GM12878 (cell line): Measurements from ENCODE around the gene CCL7. TPM values are rescaled to one million over a fixed set of nuclear protein-coding genes. Genes with fewer than 3 reads are reported as not detected.

Source experiments
- ATAC-seq: fragments of 200-7000 bp; cut with Tn5 transposase; 3 replicates; pipeline ENCODE4 v1.9.1; 2020; ENCODE audit warnings: mild to moderate bottlenecking, moderate library complexity
- BruUV-seq: library from RNA; stranded (reverse); fragments of 400-500 nt; replicated peaks from 2 replicates; lab custom pipeline; 2021; lab: Mats Ljungman, UMichigan
- CTCF ChIA-PET: fragments of 300-600 bp; sonication (Branson Sonifier 250); formaldehyde crosslinking; extraction: SDS; loops from one replicate; lab custom pipeline; 2021; ENCODE audit warnings: inconsistent platforms; lab: Yijun Ruan, JAX
- POLR2A ChIA-PET: fragments of 350-600 bp; formaldehyde crosslinking; extraction: SDS; loops from one replicate; lab custom pipeline; 2021; ENCODE audit warnings: inconsistent platforms; lab: Charles Lee
- RAD21 ChIA-PET: fragments of 300-600 bp; sonication (Branson Sonifier 250); formaldehyde crosslinking; loops from one replicate; lab custom pipeline; 2023; ENCODE audit warnings: antibody characterized with exemption; ENCODE audit not compliant: unreplicated experiment; lab: Charles Lee
- SMC1A ChIA-PET: fragments of 300-600 bp; sonication (Branson Sonifier 250); formaldehyde crosslinking; loops from one replicate; lab custom pipeline; 2023; ENCODE audit not compliant: unreplicated experiment, uncharacterized antibody; lab: Charles Lee
- DNase-seq: peaks from one replicate; pipeline ENCODE4 v3.0.0-alpha.2; 2011; ENCODE audit warnings: low read depth, low spot score
- FAIRE-seq: peaks from 3 replicates; lab custom pipeline; 2011; peaks lifted over from hg19 to GRCh38; lab: Jason Lieb, UNC
- H2AFZ ChIP-seq: 2 replicates; pipeline ENCODE4 v1.6.0; 2011; ENCODE audit warnings: low read depth, low read length, control low read depth; ENCODE audit not compliant: control insufficient read depth
- H3K27ac ChIP-seq: 2 replicates; pipeline ENCODE4 v1.5.1; 2011; ENCODE audit warnings: control low read depth; ENCODE audit not compliant: control insufficient read depth, insufficient read depth
- H3K27me3 ChIP-seq, 2 experiments: replicated peaks in 1 of 2; 2 replicates each; pipeline versions ENCODE4 v1.6.0 to v1.6.1; 2011; ENCODE audit warnings: low read length in 1 of 2; ENCODE audit not compliant: control insufficient read depth in 2 of 2, insufficient read depth in 2 of 2
- H3K36me3 ChIP-seq, 2 experiments: 2 replicates each; pipeline ENCODE4 v1.5.1; 2011; ENCODE audit warnings: low read length in 1 of 2; ENCODE audit not compliant: control insufficient read depth in 2 of 2, insufficient read depth in 2 of 2
- H3K4me1 ChIP-seq: 2 replicates; pipeline ENCODE4 v1.6.1; 2011; ENCODE audit warnings: mild to moderate bottlenecking, low read length, moderate library complexity, mixed read lengths; ENCODE audit not compliant: control insufficient read depth, insufficient read depth
- H3K4me2 ChIP-seq: 2 replicates; pipeline ENCODE4 v1.6.0; 2011; ENCODE audit warnings: control low read depth; ENCODE audit not compliant: control insufficient read depth, insufficient read depth
- H3K4me3 ChIP-seq: fragments of 200-600 bp; sonication (generic); 2 replicates; pipeline ENCODE4 v1.5.1; 2016
- H3K79me2 ChIP-seq: 2 replicates; pipeline ENCODE4 v1.6.0; 2011; ENCODE audit warnings: low read length; ENCODE audit not compliant: control insufficient read depth, insufficient read depth
- H3K9ac ChIP-seq: 2 replicates; pipeline ENCODE4 v1.8.0; 2011; ENCODE audit warnings: low read length, control low read depth, mixed read lengths; ENCODE audit not compliant: control insufficient read depth, insufficient read depth
- H3K9me3 ChIP-seq: replicated peaks from 3 replicates; pipeline ENCODE4 v1.5.1; 2011; ENCODE audit warnings: mild to moderate bottlenecking, low read length; ENCODE audit not compliant: control insufficient read depth, insufficient read depth
- H4K20me1 ChIP-seq: 2 replicates; pipeline ENCODE4 v1.6.0; 2011; ENCODE audit not compliant: control insufficient read depth, insufficient read depth
- BHLHE40 ChIP-seq, 2 experiments: fragments of 450-650 bp in 1 of 2; IDR thresholded peaks; 2 replicates each; pipeline ENCODE4 v1.6.1; 2011 to 2017; ENCODE audit warnings: low read depth in 2 of 2, borderline replicate concordance in 1 of 2, improper control_type of control experiment in 1 of 2, low read length in 1 of 2, mild to moderate bottlenecking in 1 of 2
- CBX3 ChIP-seq: fragments of 200-600 bp; sonication (generic); IDR thresholded peaks from 2 replicates; pipeline ENCODE4 v1.6.1; 2016; ENCODE audit warnings: low read depth, borderline replicate concordance
- CHD2 ChIP-seq: IDR thresholded peaks from 2 replicates; pipeline ENCODE4 v1.6.1; 2011; ENCODE audit warnings: low read depth, low read length, improper control_type of control experiment, borderline replicate concordance
- EZH2 ChIP-seq: IDR thresholded peaks from 2 replicates; pipeline ENCODE4 v1.6.1; 2012; ENCODE audit warnings: low read depth, mild to moderate bottlenecking, control low read depth, inconsistent platforms, low read length, borderline replicate concordance; ENCODE audit not compliant: control insufficient read depth
- FOXM1 ChIP-seq: IDR thresholded peaks from 2 replicates; pipeline ENCODE4 v1.6.1; 2012; ENCODE audit warnings: low read depth, mild to moderate bottlenecking, inconsistent platforms, low read length, moderate library complexity
- HCFC1 ChIP-seq: fragments of 150-350 bp; IDR thresholded peaks from 2 replicates; pipeline ENCODE4 v1.6.1; 2014; ENCODE audit warnings: low read length
- HDAC2 ChIP-seq: fragments of 200-600 bp; sonication (generic); IDR thresholded peaks from 2 replicates; pipeline ENCODE4 v1.6.1; 2017
- KDM1A ChIP-seq: fragments of 200-600 bp; sonication (generic); IDR thresholded peaks from 2 replicates; pipeline ENCODE4 v1.6.1; 2016; ENCODE audit warnings: borderline replicate concordance
- MYB ChIP-seq: fragments of 150-350 bp; IDR thresholded peaks from 2 replicates; pipeline ENCODE4 v1.6.1; 2014; ENCODE audit warnings: mild to moderate bottlenecking, low read depth, low read length, borderline replicate concordance
- RAD51 ChIP-seq: fragments of 450-650 bp; IDR thresholded peaks from 2 replicates; pipeline ENCODE4 v1.6.1; 2016; ENCODE audit warnings: moderate library complexity, mild to moderate bottlenecking, inconsistent platforms
- RELA ChIP-seq: fragments of 450-650 bp; IDR thresholded peaks from 2 replicates; pipeline ENCODE4 v1.8.0; 2014; ENCODE audit warnings: borderline replicate concordance; ENCODE audit not compliant: partially characterized antibody
- SMARCA5 ChIP-seq: fragments of 450-650 bp; IDR thresholded peaks from 2 replicates; pipeline ENCODE4 v1.6.1; 2017; ENCODE audit warnings: mild to moderate bottlenecking
- SRF ChIP-seq, 2 experiments: IDR thresholded peaks; 2 replicates each; pipeline ENCODE4 v1.6.1; 2011; ENCODE audit warnings: low read depth in 2 of 2, low read length in 2 of 2, mild to moderate bottlenecking in 1 of 2, moderate library complexity in 1 of 2
- WGBS: methylation state at CpG from one replicate; pipeline ENCODE4 v1.1.6; 2016; ENCODE audit warnings: low lambda C conversion rate; ENCODE audit not compliant: insufficient replicate concordance, insufficient coverage; ENCODE audit errors: missing lambda C conversion rate; 5-methylcytosine and 5-hydroxymethylcytosine counted together
- in situ Hi-C: fragments of 300-500 bp; cut with MboI; formaldehyde crosslinking; loops from 9 replicates; pipeline ENCODE4 v1.14.3; 2018; ENCODE audit warnings: mixed read lengths
- intact Hi-C: fragments of 100-400 bp; cut with micrococcal nuclease; formaldehyde crosslinking; loops from one replicate; pipeline ENCODE4 v1.14.2; 2022; ENCODE audit not compliant: unreplicated experiment
- polyA plus RNA-seq, 11 experiments: library from polyadenylated mRNA; depleted of rRNA in 4 of 11; unstranded in 6 of 11; stranded (reverse) in 5 of 11; fragments of >200 nt; fragmentation: Nextera tagmentation in 4 of 11; fragmentation: Illumina TruSeq in 1 of 11; extraction: Ambion mirVana in 4 of 11; extraction: Trizol in 1 of 11; gene quantifications; 1 replicate in 1 of 11; 2 replicates in 10 of 11; pipeline versions ENCODE4 v1.2.1 to v1.2.3, GENCODE V29; 2011 to 2016; ENCODE audit warnings: inconsistent platforms in 2 of 11, missing spikeins in 2 of 11, low read depth in 1 of 11
- total RNA-seq, 4 experiments: library from RNA; depleted of rRNA in 3 of 4; stranded (reverse); fragments of >200 nt in 3 of 4; fragmentation: Illumina TruSeq in 1 of 4; extraction: Trizol in 1 of 4; gene quantifications; 2 replicates each; pipeline versions ENCODE4 v1.2.1 to v1.2.3, GENCODE V29; 2013 to 2021

CCL7 gene
- total and polyA plus RNA-seq, 10 of the 15 experiments (the other 5 are each of a cell fraction or from before 2014, with no cell fraction given): not detected

DNA sequence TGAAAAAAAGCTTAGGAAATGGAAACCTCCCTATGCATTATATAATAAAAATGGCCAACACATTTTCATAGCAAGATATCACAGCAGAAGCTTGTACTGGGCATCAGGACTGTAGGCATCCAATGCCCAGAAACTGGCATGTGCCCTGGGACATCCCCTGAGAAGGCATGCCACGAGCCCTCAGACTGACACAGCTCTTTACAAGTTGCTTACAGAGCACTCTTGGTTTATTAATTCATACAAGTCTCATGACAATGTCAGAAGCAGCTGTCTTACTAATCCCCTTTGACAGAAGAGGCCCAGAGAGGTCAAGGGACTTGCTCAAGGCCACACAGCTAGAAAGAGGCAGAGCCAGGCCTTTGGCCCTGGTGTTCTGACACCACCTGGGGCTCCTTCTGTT lies 20.5 kb upstream of the CCL7 start (continued):
- TF ChIP-seq FOXM1: no peak
- TF ChIP-seq RAD51: no peak
- TF ChIP-seq CHD2: no peak
- TF ChIP-seq HCFC1: no peak
- TF ChIP-seq KDM1A: no peak
- no peak for TF ChIP-seq RELA
- no peak for TF ChIP-seq SMARCA5
- TF ChIP-seq SRF (IDR thresholded peaks at IDR 0.05; ENCODE audit: low read depth in 2 of 2, low read length in 2 of 2): no peak
- no peak for TF ChIP-seq CBX3
- TF ChIP-seq MYB: no peak

GRCh38 chr17:34251186-34251585 lies 18.8 kb upstream of the CCL7 start:
- Histone ChIP-seq H3K9ac (no peak overlapping the region), H4K20me1 (no peaks in the 10 kb centered on the region), H3K4me1 (peaks cover 16% of the 10 kb centered on the region), H3K36me3 (no peaks in the 10 kb centered on the region), H3K4me3 (no peak overlapping the region), H3K79me2 (no peaks in the 10 kb centered on the region), H3K4me2 (no peak overlapping the region), H2AFZ (no peak overlapping the region), H3K9me3 (no peaks in the 10 kb centered on the region; the same call in 2 of the 3 replicates), H3K27me3 (peaks cover 1 to 13% of the 10 kb centered on the region in 2 experiments; a peak in 3 of 4 replicates), H3K27ac (no peak overlapping the region)
- TF ChIP-seq HDAC2: no peak
- TF ChIP-seq EZH2: no peak
- TF ChIP-seq BHLHE40 (IDR thresholded peaks at IDR 0.05; ENCODE audit: borderline replicate concordance in 1 of 2, low read depth in 2 of 2, low read length in 1 of 2): no peak
- ChIA-PET CTCF (interaction anchor here (1.6 kb wide), 1 partner anchor 50 kb away, joined by 5 read pairs; no protein-coding TSS in a partner anchor), RAD21 (no interaction called here), POLR2A (no interaction called here), SMC1A (no interaction called here)
- FAIRE-seq (no peak), DNase-seq (no peak), ATAC-seq (no peak)
- WGBS: 31% methylated on average over 3 of the region's 3 CpGs
- in situ Hi-C loops (no loop called here), intact Hi-C loops (no loop called here)
- no TSS peak for BruUV-seq
